Upper lobe of right lung (tissue), 1 donor: ENCODE results near the gene TANGO2. TPM values are rescaled to one million over a fixed set of nuclear protein-coding genes. Genes with fewer than 3 reads are reported as not detected.
A peak's percentile ranks its signal among the peaks of the same experiment; 100 is the strongest.

Experiments used
- ATAC-seq: fragments of 200-7000 bp; cut with Tn5 transposase; one replicate; pipeline ENCODE4 v1.9.1; 2020; ENCODE audit warnings: mild to moderate bottlenecking, moderate library complexity
- DNase-seq: peaks from one replicate; pipeline ENCODE4 v3.0.0-alpha.2; 2020
- H3K27ac ChIP-seq: fragments of 200-600 bp; one replicate; pipeline ENCODE4 v1.8.0; 2022
- H3K27me3 ChIP-seq: fragments of 200-600 bp; one replicate; pipeline ENCODE4 v1.8.0; 2022; ENCODE audit warnings: mild to moderate bottlenecking
- H3K36me3 ChIP-seq: fragments of 200-600 bp; one replicate; pipeline ENCODE4 v1.8.0; 2022
- H3K4me1 ChIP-seq: fragments of 200-600 bp; one replicate; pipeline ENCODE4 v1.8.0; 2022
- H3K4me3 ChIP-seq: fragments of 200-600 bp; one replicate; pipeline ENCODE4 v1.8.0; 2022; ENCODE audit warnings: mild to moderate bottlenecking
- H3K9me3 ChIP-seq: fragments of 200-600 bp; one replicate; pipeline ENCODE4 v1.8.0; 2022
- CTCF ChIP-seq: fragments of 200-600 bp; IDR thresholded peaks from one replicate; pipeline ENCODE4 v1.8.0; 2022; ENCODE audit warnings: antibody characterized with exemption
- intact Hi-C: fragments of 100-400 bp; cut with DNase I; formaldehyde crosslinking; loops from one replicate; pipeline ENCODE4 v1.11.0; 2022
- total RNA-seq: library from RNA; stranded (reverse); fragmentation: NEBNext Ultra II Directional; extraction: Animal tissue kit (Norgen Biotek cat#: 25700); gene quantifications from one replicate; pipeline ENCODE4 v1.2.1, GENCODE V29; 2021
- donor health status: DM: no; HTN: yes; CAD: no; lungs with severe emphysema.

The TANGO2 gene
- total RNA-seq, 1 donor from 2014 or later, result 37.8 TPM

GRCh38 chr22:19973551-19974267 is 47.2 kb upstream of the TANGO2 start:
- Histone ChIP-seq H3K27me3 (no peaks in the 10 kb centered on the region), H3K4me1 (peaks cover 9% of the 10 kb centered on the region), H3K27ac (no peak overlapping the region), H3K9me3 (no peaks in the 10 kb centered on the region), H3K36me3 (peaks cover 19% of the 10 kb centered on the region), H3K4me3 (no peak overlapping the region)
- DNase-seq (no peak), ATAC-seq (no peak)
- intact Hi-C loops, result no loop called here
- TF ChIP-seq CTCF, result no peak

DNA sequence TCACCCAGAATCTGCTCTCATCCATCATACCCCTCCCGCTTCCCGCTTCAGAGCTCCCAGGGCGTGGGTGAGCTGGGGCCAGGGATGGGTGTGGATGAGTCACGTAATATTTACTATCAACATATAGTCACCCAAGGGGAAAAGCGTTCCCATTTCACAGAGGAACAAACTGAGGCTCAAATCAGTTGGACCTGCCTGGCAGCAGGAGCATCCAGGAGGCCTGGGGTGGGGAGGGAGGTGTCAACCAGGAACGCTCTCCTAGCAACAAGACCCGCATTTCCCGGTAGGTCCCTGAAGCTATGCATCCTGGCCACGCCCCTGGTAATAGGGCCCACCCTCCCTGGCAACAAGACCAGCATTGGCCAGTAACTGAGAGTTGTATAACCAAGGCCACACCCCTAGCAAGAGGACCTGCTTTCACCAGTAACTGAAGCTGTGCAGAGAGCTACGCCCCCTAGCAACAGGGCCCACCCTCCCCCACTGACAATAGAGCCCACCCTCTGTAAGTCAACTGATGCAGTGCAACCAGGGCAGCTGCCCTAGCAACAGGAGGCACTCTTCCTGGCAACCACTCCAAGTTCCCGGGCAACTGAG is 46.5 kb upstream of the TANGO2 start:
- peaks cover 17% of the 10 kb centered on the region for H3K36me3 ChIP-seq
- no peaks in the 10 kb centered on the region for H3K9me3 ChIP-seq
- no peak for DNase-seq
- TF ChIP-seq CTCF, result no peak
- intact Hi-C loops, result no loop called here
- no peak overlapping the region for H3K27ac ChIP-seq
- peak; percentile 7 for ATAC-seq
- peaks cover 9% of the 10 kb centered on the region for H3K4me1 ChIP-seq
- H3K4me3 ChIP-seq, result no peak overlapping the region
- no peaks in the 10 kb centered on the region for H3K27me3 ChIP-seq

GRCh38 chr22:19974935-19975706 is 45.8 kb upstream of the TANGO2 start:
- Histone ChIP-seq H3K36me3 (peaks cover 19% of the 10 kb centered on the region), H3K9me3 (no peaks in the 10 kb centered on the region), H3K27ac (no peak overlapping the region), H3K4me1 (peaks cover 9% of the 10 kb centered on the region), H3K27me3 (no peaks in the 10 kb centered on the region), H3K4me3 (no peak overlapping the region)
- no peak for TF ChIP-seq CTCF
- intact Hi-C loops, result no loop called here
- ATAC-seq (no peak), DNase-seq (no peak)

DNA sequence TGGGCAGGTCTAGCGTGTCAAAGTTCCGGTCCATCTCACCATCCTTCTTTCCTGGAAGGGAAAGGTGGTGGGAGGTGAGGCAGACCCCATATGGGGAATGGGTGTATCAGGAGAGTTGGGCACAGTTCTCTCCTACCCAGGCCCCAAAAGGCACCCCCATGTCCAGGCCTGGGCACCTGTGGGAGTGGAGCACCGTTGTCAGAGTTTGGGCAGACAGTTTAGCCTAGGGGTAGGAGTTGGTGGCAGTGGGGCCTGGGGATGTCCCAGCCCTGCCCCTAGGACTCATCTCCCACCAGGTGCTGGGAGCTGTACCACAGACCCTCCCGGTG is 45.2 kb upstream of the TANGO2 start:
- Histone ChIP-seq H3K4me3 (no peak overlapping the region), H3K27ac (no peak overlapping the region), H3K4me1 (peaks cover 7% of the 10 kb centered on the region), H3K9me3 (no peaks in the 10 kb centered on the region), H3K27me3 (no peaks in the 10 kb centered on the region), H3K36me3 (peaks cover 17% of the 10 kb centered on the region)
- no peak for TF ChIP-seq CTCF
- ATAC-seq, result no peak
- no peak for DNase-seq
- intact Hi-C loops, result no loop called here

- H3K36me3 ChIP-seq, result peaks cover 17% of the 10 kb centered on the region
- intact Hi-C loops, result no loop called here
Measured at GRCh38 chr22:19976671-19977070, 44.2 kb upstream of the TANGO2 start.

More at GRCh38 chr22:19976671-19977070, 44.2 kb upstream of the TANGO2 start:
- no peak for TF ChIP-seq CTCF
- ATAC-seq, result no peak
- H3K4me1 ChIP-seq, result no peaks in the 10 kb centered on the region
- no peaks in the 10 kb centered on the region for H3K9me3 ChIP-seq
- H3K4me3 ChIP-seq, result no peak overlapping the region
- H3K27ac ChIP-seq, result no peak overlapping the region
- no peaks in the 10 kb centered on the region for H3K27me3 ChIP-seq
- no peak for DNase-seq
